Cardiac atrium fibroblast (primary cell): ENCODE data around the gene CCDC170. TPM values are rescaled to one million over a fixed set of nuclear protein-coding genes. Genes with fewer than 3 reads are reported as not detected.

ENCODE experiments used
- total RNA-seq: library from RNA; depleted of rRNA; stranded (reverse); fragments of >200 nt; gene quantifications from 2 replicates; pipeline ENCODE4 v1.2.3, GENCODE V29; 2015

The CCDC170 gene, protein sequence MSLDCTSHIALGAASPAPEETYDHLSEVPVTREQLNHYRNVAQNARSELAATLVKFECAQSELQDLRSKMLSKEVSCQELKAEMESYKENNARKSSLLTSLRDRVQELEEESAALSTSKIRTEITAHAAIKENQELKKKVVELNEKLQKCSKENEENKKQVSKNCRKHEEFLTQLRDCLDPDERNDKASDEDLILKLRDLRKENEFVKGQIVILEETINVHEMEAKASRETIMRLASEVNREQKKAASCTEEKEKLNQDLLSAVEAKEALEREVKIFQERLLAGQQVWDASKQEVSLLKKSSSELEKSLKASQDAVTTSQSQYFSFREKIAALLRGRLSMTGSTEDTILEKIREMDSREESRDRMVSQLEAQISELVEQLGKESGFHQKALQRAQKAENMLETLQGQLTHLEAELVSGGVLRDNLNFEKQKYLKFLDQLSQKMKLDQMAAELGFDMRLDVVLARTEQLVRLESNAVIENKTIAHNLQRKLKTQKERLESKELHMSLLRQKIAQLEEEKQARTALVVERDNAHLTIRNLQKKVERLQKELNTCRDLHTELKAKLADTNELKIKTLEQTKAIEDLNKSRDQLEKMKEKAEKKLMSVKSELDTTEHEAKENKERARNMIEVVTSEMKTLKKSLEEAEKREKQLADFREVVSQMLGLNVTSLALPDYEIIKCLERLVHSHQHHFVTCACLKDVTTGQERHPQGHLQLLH
- total RNA-seq = under 0.01 and 0.18 TPM in 2 replicates

DNA sequence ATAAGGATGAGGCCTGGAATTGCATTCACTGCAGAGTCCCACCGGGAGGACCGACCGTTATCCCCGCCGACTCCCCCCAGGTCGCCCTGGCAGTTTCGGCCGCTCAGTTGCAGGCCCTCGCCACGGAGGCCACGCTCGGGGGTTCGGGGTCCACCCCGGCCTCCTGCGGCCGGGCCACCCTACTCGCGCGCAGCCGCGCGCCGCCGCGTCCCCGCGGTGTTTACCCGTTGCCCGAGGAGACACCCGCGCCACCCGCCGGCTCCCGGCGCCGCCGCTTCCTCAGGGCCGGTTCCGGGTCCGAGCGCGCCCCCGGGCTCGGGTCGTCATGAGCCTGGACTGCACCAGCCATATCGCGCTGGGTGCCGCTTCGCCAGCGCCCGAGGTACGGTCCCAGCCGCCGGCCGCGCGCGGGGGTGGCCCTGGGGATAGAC lies at the start of gene CCDC170:
Gene CCDC170 (plus strand): TSS at position 214 of the 431 bp plus-strand sequence. CDS start 112 bp downstream, at position 326.

DNA sequence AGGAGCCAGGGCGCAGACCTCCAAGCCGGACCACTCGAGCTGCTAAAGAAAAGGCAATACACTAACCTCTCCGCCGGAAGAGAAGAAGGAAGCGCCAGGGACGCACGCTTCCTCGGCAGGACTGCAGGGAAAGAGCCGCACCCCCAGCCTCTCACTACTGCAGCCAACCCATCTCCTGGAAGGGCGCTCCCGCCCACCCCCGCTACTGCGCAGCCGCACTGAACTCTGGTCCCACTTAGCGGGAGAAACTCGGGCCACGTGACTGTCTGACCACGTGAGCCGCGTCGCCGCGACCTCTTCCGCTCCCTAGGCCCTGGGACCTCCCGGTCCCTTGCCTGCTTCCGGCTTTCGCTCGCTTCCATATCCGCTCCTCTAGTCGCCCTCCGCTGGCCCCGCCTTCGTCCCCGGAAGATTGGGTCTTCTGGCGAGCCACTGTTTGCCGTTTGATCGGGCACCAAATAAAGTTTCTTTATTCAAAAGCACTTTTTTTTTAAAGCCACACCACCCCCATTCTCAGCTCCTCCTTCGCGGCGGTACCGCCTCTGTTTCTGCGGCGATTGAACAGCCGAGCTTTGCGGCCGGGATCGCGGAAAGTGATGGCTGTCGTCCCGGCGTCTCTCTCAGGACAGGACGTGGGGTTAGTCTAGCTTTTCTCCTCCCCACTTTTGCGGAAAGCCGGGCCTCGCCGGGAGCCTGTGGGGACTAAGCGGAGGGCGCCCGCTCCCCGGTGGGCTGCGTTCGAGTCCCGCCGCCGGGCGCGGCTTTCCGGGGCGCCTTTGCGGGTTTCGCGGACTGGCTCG lies 41.7 kb upstream of the CCDC170 start, which contains the start of gene RMND1:
Gene RMND1 (minus strand): TSS at position 177 of the 800 bp plus-strand sequence. CDS start 6,315 bp downstream, outside the sequence.

Other genes with a start within 250 kb of the CCDC170 start
- 4.5 and 5.7 TPM in 2 replicates for gene ZBTB2, start 102.5 kb upstream of the CCDC170 start, total RNA-seq
- 16.2 and 20.6 TPM in 2 replicates for gene RMND1, start 41.9 kb upstream of the CCDC170 start, total RNA-seq